Central memory CD8-positive, alpha-beta T cell (primary cell): ENCODE data around the gene WDPCP.
"Not testable (repeated sequence)": the region's sequence is repeated elsewhere in the genome, so short reads cannot be mapped to it uniquely, and the experiment has no call there.

Source experiments
- ATAC-seq: fragments of 150-1000 bp; cut with Tn5 transposase; replicated peaks from 2 replicates; pipeline ENCODE4 v1.10.0; 2022; ENCODE audit warnings: mild to moderate bottlenecking, moderate FRiP score, moderate number of reproducible peaks; ENCODE audit not compliant: poor library complexity, severe bottlenecking; ENCODE audit errors: extremely low read depth
- DNase-seq, 2 donors: peaks; one replicate each; pipeline ENCODE4 v3.0.0; 2021; ENCODE audit warnings: low spot score in 2 of 2
- H3K27ac Mint-ChIP-seq: one replicate; pipeline ENCODE4 v1.8.0; 2022; ENCODE audit warnings: low read depth, mild to moderate bottlenecking, moderate library complexity, mixed read lengths
- H3K27me3 Mint-ChIP-seq: one replicate; pipeline ENCODE4 v1.8.0; 2022; ENCODE audit warnings: mixed read lengths
- H3K36me3 Mint-ChIP-seq: one replicate; pipeline ENCODE4 v1.8.0; 2022; ENCODE audit warnings: mild to moderate bottlenecking, moderate library complexity, mixed read lengths; ENCODE audit not compliant: insufficient read depth
- H3K4me1 Mint-ChIP-seq: one replicate; pipeline ENCODE4 v1.8.0; 2022; ENCODE audit warnings: mixed read lengths
- H3K4me3 Mint-ChIP-seq: one replicate; pipeline ENCODE4 v1.8.0; 2022; ENCODE audit warnings: mild to moderate bottlenecking, moderate library complexity, mixed read lengths
- H3K9me3 Mint-ChIP-seq: one replicate; pipeline ENCODE4 v1.8.0; 2022; ENCODE audit warnings: mixed read lengths

WDPCP gene

GRCh38 chr2:63301481-63301880 is 286.8 kb downstream of the WDPCP start:
- ATAC-seq: no peak
- DNase-seq: no peak
- Mint-ChIP-seq H3K36me3 (peaks cover 4% of the 10 kb centered on the region), H3K27ac (no peak overlapping the region), H3K4me3 (no peak overlapping the region), H3K27me3 (no peaks in the 10 kb centered on the region), H3K4me1 (peaks cover 6% of the 10 kb centered on the region), H3K9me3 (peaks cover 24% of the 10 kb centered on the region)

GRCh38 chr2:63300835-63301234 is 287.4 kb downstream of the WDPCP start:
- H3K27ac Mint-ChIP-seq: no peak overlapping the region
- no peak overlapping the region for H3K4me3 Mint-ChIP-seq
- no peak for ATAC-seq

GRCh38 chr2:63287956-63288355 is 300.3 kb downstream of the WDPCP start:
- DNase-seq: no peak
- H3K36me3 Mint-ChIP-seq: peaks cover 1% of the 10 kb centered on the region
- H3K4me3 Mint-ChIP-seq: no peak overlapping the region
- no peaks in the 10 kb centered on the region for H3K27me3 Mint-ChIP-seq
- H3K9me3 Mint-ChIP-seq: peaks cover 23% of the 10 kb centered on the region
- no peaks in the 10 kb centered on the region for H3K4me1 Mint-ChIP-seq
- no peak for ATAC-seq
- H3K27ac Mint-ChIP-seq: no peak overlapping the region

More at GRCh38 chr2:63300835-63301234, 287.4 kb downstream of the WDPCP start:
- H3K27me3 Mint-ChIP-seq: no peaks in the 10 kb centered on the region
- peaks cover 22% of the 10 kb centered on the region for H3K9me3 Mint-ChIP-seq
- peaks cover 4% of the 10 kb centered on the region for H3K36me3 Mint-ChIP-seq
- DNase-seq: no peak
- peaks cover 6% of the 10 kb centered on the region for H3K4me1 Mint-ChIP-seq

GRCh38 chr2:63286520-63286919 is 301.8 kb downstream of the WDPCP start:
- not testable (repeated sequence) for ATAC-seq, H3K27ac Mint-ChIP-seq, DNase-seq, H3K4me1 Mint-ChIP-seq, H3K36me3 Mint-ChIP-seq, H3K27me3 Mint-ChIP-seq, H3K4me3 Mint-ChIP-seq
- H3K9me3 Mint-ChIP-seq: peaks cover 23% of the 10 kb centered on the region

- no peak overlapping the region for H3K27ac Mint-ChIP-seq
- no peak overlapping the region for H3K4me3 Mint-ChIP-seq
- DNase-seq: no peak
- no peaks in the 10 kb centered on the region for H3K27me3 Mint-ChIP-seq
- H3K9me3 Mint-ChIP-seq: peaks cover 41% of the 10 kb centered on the region
- no peak for ATAC-seq
- no peaks in the 10 kb centered on the region for H3K36me3 Mint-ChIP-seq
- no peaks in the 10 kb centered on the region for H3K4me1 Mint-ChIP-seq
Measured at GRCh38 chr2:63283273-63283672, 305.0 kb downstream of the WDPCP start.

GRCh38 chr2:63272560-63272959 is 315.7 kb downstream of the WDPCP start:
- Mint-ChIP-seq H3K27ac (no peak overlapping the region), H3K4me3 (no peak overlapping the region), H3K9me3 (peaks cover 52% of the 10 kb centered on the region), H3K4me1 (no peaks in the 10 kb centered on the region), H3K36me3 (peaks cover 2% of the 10 kb centered on the region), H3K27me3 (no peaks in the 10 kb centered on the region)
- DNase-seq: no peak
- ATAC-seq: no peak

- peaks cover 43% of the 10 kb centered on the region for H3K9me3 Mint-ChIP-seq
- no peak overlapping the region for H3K4me3 Mint-ChIP-seq
- ATAC-seq (no peak), DNase-seq (no peak)
- H3K36me3 Mint-ChIP-seq: peaks cover 2% of the 10 kb centered on the region
- H3K27ac Mint-ChIP-seq: no peak overlapping the region
- H3K27me3 Mint-ChIP-seq: no peaks in the 10 kb centered on the region
- no peaks in the 10 kb centered on the region for H3K4me1 Mint-ChIP-seq
Measured at GRCh38 chr2:63270717-63271116, 317.6 kb downstream of the WDPCP start.

- Mint-ChIP-seq H3K27me3 (no peaks in the 10 kb centered on the region), H3K9me3 (peaks cover 33% of the 10 kb centered on the region), H3K4me1 (no peaks in the 10 kb centered on the region), H3K27ac (no peak overlapping the region), H3K36me3 (peaks cover 2% of the 10 kb centered on the region), H3K4me3 (no peak overlapping the region)
- no peak for DNase-seq
- ATAC-seq: no peak
Measured at GRCh38 chr2:63268946-63269345, 319.3 kb downstream of the WDPCP start.

- ATAC-seq (no peak), DNase-seq (no peak)
- H3K27ac Mint-ChIP-seq: no peak overlapping the region
- no peaks in the 10 kb centered on the region for H3K27me3 Mint-ChIP-seq
- H3K4me1 Mint-ChIP-seq: no peaks in the 10 kb centered on the region
- H3K4me3 Mint-ChIP-seq: no peak overlapping the region
- peaks cover 6% of the 10 kb centered on the region for H3K9me3 Mint-ChIP-seq
- no peaks in the 10 kb centered on the region for H3K36me3 Mint-ChIP-seq
Measured at GRCh38 chr2:63261137-63261621, 327.1 kb downstream of the WDPCP start.

GRCh38 chr2:63257473-63257872 is 330.8 kb downstream of the WDPCP start:
- Mint-ChIP-seq H3K9me3 (peaks cover 3% of the 10 kb centered on the region), H3K36me3 (no peaks in the 10 kb centered on the region), H3K4me3 (no peak overlapping the region), H3K27me3 (no peaks in the 10 kb centered on the region), H3K4me1 (no peaks in the 10 kb centered on the region), H3K27ac (no peak overlapping the region)
- ATAC-seq (no peak), DNase-seq (no peak)

GRCh38 chr2:63249161-63249560 is 339.1 kb downstream of the WDPCP start:
- Mint-ChIP-seq H3K4me1 (no peaks in the 10 kb centered on the region), H3K27me3 (no peaks in the 10 kb centered on the region), H3K4me3 (no peak overlapping the region), H3K27ac (no peak overlapping the region), H3K9me3 (peaks cover 15% of the 10 kb centered on the region), H3K36me3 (no peaks in the 10 kb centered on the region)
- ATAC-seq (no peak), DNase-seq (no peak)

- no peaks in the 10 kb centered on the region for H3K9me3 Mint-ChIP-seq
- no peaks in the 10 kb centered on the region for H3K4me1 Mint-ChIP-seq
- ATAC-seq (no peak), DNase-seq (no peak)
- no peak overlapping the region for H3K27ac Mint-ChIP-seq
- no peaks in the 10 kb centered on the region for H3K36me3 Mint-ChIP-seq
- no peaks in the 10 kb centered on the region for H3K27me3 Mint-ChIP-seq
- H3K4me3 Mint-ChIP-seq: no peak overlapping the region
Measured at GRCh38 chr2:63242747-63243146, 345.5 kb downstream of the WDPCP start.

- no peaks in the 10 kb centered on the region for H3K27me3 Mint-ChIP-seq
- H3K27ac Mint-ChIP-seq: no peak overlapping the region
- ATAC-seq: no peak
- H3K9me3 Mint-ChIP-seq: no peaks in the 10 kb centered on the region
- no peaks in the 10 kb centered on the region for H3K36me3 Mint-ChIP-seq
- no peaks in the 10 kb centered on the region for H3K4me1 Mint-ChIP-seq
- H3K4me3 Mint-ChIP-seq: no peak overlapping the region
- no peak for DNase-seq
Measured at GRCh38 chr2:63225964-63226686, 362.2 kb downstream of the WDPCP start.
